Measurements from ENCODE around the gene FSTL5.

The FSTL5 gene

DNA sequence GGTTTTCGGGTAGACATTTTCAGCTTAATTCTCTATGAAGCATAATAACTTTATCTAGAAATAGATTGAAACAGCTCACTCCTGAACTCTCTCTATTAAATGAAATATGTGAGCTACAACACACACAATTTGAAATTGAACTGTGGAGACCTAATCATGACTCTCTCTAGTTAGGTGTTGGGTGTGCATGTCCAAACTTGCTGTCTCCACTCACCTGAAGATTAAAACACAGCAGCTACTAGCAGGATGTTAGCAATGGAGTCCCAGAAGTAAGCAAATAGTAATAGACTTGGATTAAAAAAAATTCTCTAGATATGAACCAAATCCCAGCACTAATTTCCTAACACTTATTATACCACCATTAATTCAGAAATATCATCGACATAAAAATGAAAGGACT is 173.1 kb downstream of the FSTL5 start:
- no peaks in the 10 kb centered on the region for H3K36me3 ChIP-seq (ENCODE audit: insufficient read depth, insufficient read length, low read length)
- H3K4me1 ChIP-seq (ENCODE audit: insufficient read depth, insufficient read length), result no peaks in the 10 kb centered on the region
- H3K4me3 ChIP-seq (ENCODE audit: insufficient read length, low read depth), result no peak overlapping the region
- no peaks in the 10 kb centered on the region for H3K9me3 ChIP-seq (ENCODE audit: insufficient read depth, low read length)
- TF ChIP-seq YY1 (IDR thresholded peaks at IDR 0.05; ENCODE audit: insufficient read depth, insufficient read length) (no peak), SUZ12 (IDR thresholded peaks at IDR 0.05; ENCODE audit: extremely low read depth, insufficient read depth, insufficient read length) (no peak), ZNF274 (IDR thresholded peaks at IDR 0.05; ENCODE audit: low read depth, low read length) (no peak)
- no peaks in the 10 kb centered on the region for H3K27me3 ChIP-seq (ENCODE audit: insufficient read depth, insufficient read length)
- DNase-seq (ENCODE audit: low read depth, low spot score), result no peak
- H3K9ac ChIP-seq (ENCODE audit: insufficient read length, low read depth), result no peak overlapping the region

DNA sequence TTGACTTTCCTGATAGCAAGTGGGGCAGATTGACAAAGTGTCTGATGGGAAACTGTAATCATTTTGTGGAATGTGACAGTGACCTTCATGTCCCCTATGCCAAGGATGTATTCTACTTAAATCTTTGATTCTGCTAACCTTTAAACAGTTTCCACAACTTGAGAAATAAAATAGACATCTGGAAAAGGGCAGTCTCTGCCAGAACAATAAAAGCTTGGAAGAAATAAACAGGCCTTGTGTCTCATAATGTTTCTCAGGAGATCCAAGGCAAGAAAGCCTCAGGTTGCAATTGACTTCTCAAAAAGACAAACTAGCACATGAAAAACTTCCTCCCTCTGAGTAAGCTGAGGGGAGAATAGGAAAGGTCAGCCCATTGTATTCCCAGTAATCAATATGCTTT is 174.9 kb downstream of the FSTL5 start:
- Histone ChIP-seq H3K27me3 (ENCODE audit: insufficient read depth, insufficient read length) (no peaks in the 10 kb centered on the region), H3K36me3 (ENCODE audit: insufficient read depth, insufficient read length, low read length) (no peaks in the 10 kb centered on the region), H3K4me1 (ENCODE audit: insufficient read depth, insufficient read length) (no peaks in the 10 kb centered on the region), H3K9ac (ENCODE audit: insufficient read length, low read depth) (no peak overlapping the region), H3K9me3 (ENCODE audit: insufficient read depth, low read length) (no peaks in the 10 kb centered on the region), H3K4me3 (ENCODE audit: insufficient read length, low read depth) (no peak overlapping the region)
- no peak for TF ChIP-seq YY1 (IDR thresholded peaks at IDR 0.05; ENCODE audit: insufficient read depth, insufficient read length)
- no peak for TF ChIP-seq ZNF274 (IDR thresholded peaks at IDR 0.05; ENCODE audit: low read depth, low read length)
- TF ChIP-seq SUZ12 (IDR thresholded peaks at IDR 0.05; ENCODE audit: extremely low read depth, insufficient read depth, insufficient read length), result no peak
- DNase-seq (ENCODE audit: low read depth, low spot score), result no peak

DNA sequence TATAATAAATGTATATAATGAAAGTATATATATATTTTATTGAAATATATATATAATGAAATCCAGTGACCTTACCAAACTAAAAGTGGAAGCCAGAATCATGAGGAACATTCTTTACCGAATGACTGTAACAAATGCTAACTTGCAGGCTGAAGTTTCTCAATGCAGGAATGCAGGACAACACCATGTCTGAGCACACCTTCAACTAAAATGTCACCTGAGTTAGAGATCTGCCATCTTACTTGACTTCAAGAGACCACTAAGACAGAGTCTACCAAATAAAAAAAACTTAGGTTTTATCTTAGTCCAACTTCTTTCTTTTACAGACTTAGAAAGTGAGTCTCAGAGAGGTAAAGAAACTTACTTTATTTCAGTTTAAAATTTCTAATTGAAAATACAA is 176.2 kb downstream of the FSTL5 start:
- Histone ChIP-seq H3K4me1 (ENCODE audit: insufficient read depth, insufficient read length) (no peaks in the 10 kb centered on the region), H3K4me3 (ENCODE audit: insufficient read length, low read depth) (no peak overlapping the region), H3K9ac (ENCODE audit: insufficient read length, low read depth) (no peak overlapping the region), H3K36me3 (ENCODE audit: insufficient read depth, insufficient read length, low read length) (no peaks in the 10 kb centered on the region), H3K27me3 (ENCODE audit: insufficient read depth, insufficient read length) (no peaks in the 10 kb centered on the region), H3K9me3 (ENCODE audit: insufficient read depth, low read length) (no peaks in the 10 kb centered on the region)
- DNase-seq (ENCODE audit: low read depth, low spot score), result no peak
- no peak for TF ChIP-seq SUZ12 (IDR thresholded peaks at IDR 0.05; ENCODE audit: extremely low read depth, insufficient read depth, insufficient read length)
- no peak for TF ChIP-seq YY1 (IDR thresholded peaks at IDR 0.05; ENCODE audit: insufficient read depth, insufficient read length)
- no peak for TF ChIP-seq ZNF274 (IDR thresholded peaks at IDR 0.05; ENCODE audit: low read depth, low read length)

DNA sequence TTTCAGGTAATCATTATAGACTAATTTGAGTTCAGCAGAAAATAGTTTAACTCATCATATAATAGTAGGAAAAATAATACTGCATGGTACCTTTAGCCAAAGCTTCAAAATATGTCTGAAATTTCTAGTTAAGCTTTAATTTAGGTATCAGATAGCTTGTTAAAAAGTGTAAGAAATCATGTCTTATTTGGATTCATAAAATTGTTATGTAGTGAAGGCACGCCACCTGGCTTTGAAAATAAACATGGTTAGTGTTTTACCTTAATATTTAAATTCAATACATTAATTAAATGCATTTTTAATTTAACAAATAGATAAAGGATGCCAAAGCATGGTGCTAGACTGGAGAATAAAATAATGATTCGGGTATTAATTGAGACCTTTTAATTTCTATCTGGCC is 211.4 kb downstream of the FSTL5 start:
- Histone ChIP-seq H3K36me3 (ENCODE audit: insufficient read depth, insufficient read length, low read length) (no peaks in the 10 kb centered on the region), H3K27me3 (ENCODE audit: insufficient read depth, insufficient read length) (no peaks in the 10 kb centered on the region), H3K9me3 (ENCODE audit: insufficient read depth, low read length) (no peaks in the 10 kb centered on the region), H3K4me1 (ENCODE audit: insufficient read depth, insufficient read length) (no peaks in the 10 kb centered on the region), H3K4me3 (ENCODE audit: insufficient read length, low read depth) (no peak overlapping the region), H3K9ac (ENCODE audit: insufficient read length, low read depth) (no peak overlapping the region)
- no peak for TF ChIP-seq ZNF274 (IDR thresholded peaks at IDR 0.05; ENCODE audit: low read depth, low read length)
- TF ChIP-seq SUZ12 (IDR thresholded peaks at IDR 0.05; ENCODE audit: extremely low read depth, insufficient read depth, insufficient read length), result no peak
- TF ChIP-seq YY1 (IDR thresholded peaks at IDR 0.05; ENCODE audit: insufficient read depth, insufficient read length), result no peak
- no peak for DNase-seq (ENCODE audit: low read depth, low spot score)

DNA sequence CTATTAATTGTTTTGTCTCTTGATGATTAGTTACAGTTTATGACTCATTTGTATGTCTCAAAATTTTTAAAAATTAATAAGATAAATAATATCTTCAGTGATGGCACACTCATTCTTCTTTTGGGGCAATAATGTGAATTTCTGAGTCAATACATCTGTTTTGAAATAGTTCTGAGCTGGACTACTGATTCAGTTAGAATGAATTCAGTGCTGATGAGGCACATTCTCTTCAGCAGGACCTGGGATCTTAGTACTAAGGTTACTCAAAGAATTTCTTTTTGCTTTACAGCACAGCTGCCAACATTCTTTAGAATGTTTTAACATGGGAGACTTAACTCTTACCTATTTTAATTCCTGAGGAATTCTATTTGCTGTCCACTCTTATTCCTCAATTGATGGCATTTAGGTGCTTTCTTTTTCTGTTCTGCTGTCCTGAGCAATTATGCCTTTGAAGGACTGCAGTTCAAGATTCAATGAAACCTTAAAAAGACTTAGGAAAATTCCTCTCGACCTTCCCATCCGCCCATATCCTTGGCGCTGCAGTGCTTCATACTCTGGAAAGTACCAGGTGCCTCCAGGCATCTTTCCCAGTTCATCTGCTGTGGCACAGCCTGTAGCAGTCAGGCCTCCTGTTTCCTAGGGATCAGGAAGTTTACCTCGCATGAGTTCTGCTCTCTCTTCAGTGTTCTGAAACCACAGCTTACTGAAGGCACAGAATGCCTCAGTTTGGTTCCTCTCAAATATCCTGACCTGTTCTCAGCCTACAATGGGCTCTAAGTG is 213.7 kb downstream of the FSTL5 start:
- H3K27me3 ChIP-seq (ENCODE audit: insufficient read depth, insufficient read length), result no peaks in the 10 kb centered on the region
- TF ChIP-seq YY1 (IDR thresholded peaks at IDR 0.05; ENCODE audit: insufficient read depth, insufficient read length) (no peak), SUZ12 (IDR thresholded peaks at IDR 0.05; ENCODE audit: extremely low read depth, insufficient read depth, insufficient read length) (no peak)

DNA sequence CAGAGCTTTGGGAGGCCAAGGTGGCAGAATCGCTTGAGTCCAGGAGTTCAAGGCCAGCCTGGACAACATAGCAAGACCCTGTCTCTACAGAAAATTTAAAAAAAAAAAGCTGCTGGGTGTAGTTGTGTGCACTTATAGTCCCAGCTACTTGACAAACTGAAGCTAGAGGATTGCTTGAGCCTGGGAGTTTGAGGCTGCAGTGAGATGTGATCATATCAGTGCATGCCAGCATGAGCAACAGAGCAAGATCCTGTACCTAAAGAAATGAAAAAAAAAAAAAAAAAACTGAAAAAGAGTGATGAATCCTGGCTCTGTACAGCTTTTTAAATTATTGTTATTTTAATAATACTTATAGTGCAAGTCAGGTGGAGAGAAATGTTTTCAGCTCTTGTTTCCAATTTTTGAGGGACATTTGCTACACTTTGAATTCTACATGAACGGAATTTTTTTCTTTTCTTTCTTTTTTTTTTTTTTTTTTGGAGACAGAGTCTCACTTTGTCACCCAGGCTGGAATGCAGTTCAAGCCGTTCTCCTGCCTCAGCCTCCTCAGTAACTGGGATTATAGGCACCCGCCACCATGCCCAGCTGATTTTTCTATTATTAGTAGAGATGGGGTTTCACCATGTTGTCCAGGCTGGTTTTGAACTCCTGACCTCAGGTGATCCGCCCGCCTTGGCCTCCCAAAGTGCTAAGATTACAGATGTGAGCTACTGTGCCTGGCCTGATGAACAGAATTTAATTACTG is 215.6 kb downstream of the FSTL5 start:
- DNase-seq (ENCODE audit: low read depth, low spot score), result no peak
- H3K4me1 ChIP-seq (ENCODE audit: insufficient read depth, insufficient read length), result no peaks in the 10 kb centered on the region
- no peaks in the 10 kb centered on the region for H3K27me3 ChIP-seq (ENCODE audit: insufficient read depth, insufficient read length)
- no peak overlapping the region for H3K4me3 ChIP-seq (ENCODE audit: insufficient read length, low read depth)
- H3K36me3 ChIP-seq (ENCODE audit: insufficient read depth, insufficient read length, low read length), result no peaks in the 10 kb centered on the region
- H3K9ac ChIP-seq (ENCODE audit: insufficient read length, low read depth), result no peak overlapping the region
- H3K9me3 ChIP-seq (ENCODE audit: insufficient read depth, low read length), result no peaks in the 10 kb centered on the region
- TF ChIP-seq YY1 (IDR thresholded peaks at IDR 0.05; ENCODE audit: insufficient read depth, insufficient read length) (no peak), SUZ12 (IDR thresholded peaks at IDR 0.05; ENCODE audit: extremely low read depth, insufficient read depth, insufficient read length) (no peak)

More for the DNA sequence above, 213.7 kb downstream of the FSTL5 start:
- no peak overlapping the region for H3K4me3 ChIP-seq (ENCODE audit: insufficient read length, low read depth)
- no peaks in the 10 kb centered on the region for H3K4me1 ChIP-seq (ENCODE audit: insufficient read depth, insufficient read length)
- no peak for DNase-seq (ENCODE audit: low read depth, low spot score)
- H3K9me3 ChIP-seq (ENCODE audit: insufficient read depth, low read length), result no peaks in the 10 kb centered on the region
- H3K36me3 ChIP-seq (ENCODE audit: insufficient read depth, insufficient read length, low read length), result no peaks in the 10 kb centered on the region
- no peak overlapping the region for H3K9ac ChIP-seq (ENCODE audit: insufficient read length, low read depth)

DNA sequence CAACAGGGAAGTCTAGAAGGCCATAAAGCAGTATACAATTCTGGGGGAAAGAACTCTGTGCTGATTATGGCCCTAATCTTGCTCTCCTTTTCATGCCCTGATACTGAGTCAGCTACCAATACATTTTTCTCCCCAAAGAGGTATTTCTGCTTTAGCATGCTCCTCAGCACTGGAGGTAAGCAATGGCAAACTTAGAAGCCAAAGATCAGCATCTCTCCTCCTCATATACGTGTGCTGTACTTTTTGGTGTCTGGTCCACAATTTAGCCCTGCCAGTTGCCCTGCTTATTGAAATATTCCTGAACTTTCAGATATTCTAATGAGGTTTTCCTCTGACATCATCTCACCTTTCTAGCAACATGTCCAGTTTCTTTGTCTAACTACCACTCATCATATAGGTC is 226.2 kb downstream of the FSTL5 start:
- no peak overlapping the region for H3K4me3 ChIP-seq (ENCODE audit: insufficient read length, low read depth)
- no peaks in the 10 kb centered on the region for H3K27me3 ChIP-seq (ENCODE audit: insufficient read depth, insufficient read length)
- H3K36me3 ChIP-seq (ENCODE audit: insufficient read depth, insufficient read length, low read length), result no peaks in the 10 kb centered on the region
- H3K4me1 ChIP-seq (ENCODE audit: insufficient read depth, insufficient read length), result no peaks in the 10 kb centered on the region
- no peak overlapping the region for H3K9ac ChIP-seq (ENCODE audit: insufficient read length, low read depth)
- TF ChIP-seq ZNF274 (IDR thresholded peaks at IDR 0.05; ENCODE audit: low read depth, low read length) (no peak), SUZ12 (IDR thresholded peaks at IDR 0.05; ENCODE audit: extremely low read depth, insufficient read depth, insufficient read length) (no peak)
- H3K9me3 ChIP-seq (ENCODE audit: insufficient read depth, low read length), result no peaks in the 10 kb centered on the region
- no peak for DNase-seq (ENCODE audit: low read depth, low spot score)
